Measurements from ENCODE around the gene SHISAL1. TPM values are rescaled to one million over a fixed set of nuclear protein-coding genes. Genes with fewer than 3 reads are reported as not detected.

Gene SHISAL1
- total RNA-seq: 6.9 and 7.5 TPM in 2 replicates

DNA sequence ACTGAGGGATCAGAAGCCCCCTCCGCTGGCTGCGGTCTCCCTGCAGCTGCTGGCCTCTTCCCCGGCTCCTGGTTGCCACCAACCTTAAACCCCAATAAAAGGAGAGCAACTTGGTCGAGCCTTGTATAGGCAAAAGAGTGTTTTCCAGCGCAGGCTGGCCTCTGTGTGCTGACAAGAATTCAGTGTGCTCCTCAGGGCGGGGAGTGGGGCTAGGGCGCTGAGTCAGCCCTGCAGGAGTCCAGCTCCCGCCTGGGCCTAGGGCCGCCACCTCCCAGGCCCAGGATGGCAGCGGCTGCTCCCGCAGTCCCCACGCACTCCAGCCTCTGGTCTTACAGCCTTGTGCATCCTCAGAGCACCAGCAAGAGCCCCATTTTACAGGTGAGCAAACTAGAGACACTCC is at the start of gene SHISAL1:
SHISAL1 (minus strand) TSS at position 186 of the 400 bp plus-strand sequence. CDS start 12,006 bp downstream, outside the sequence.

Other genes starting within 250 kb of the SHISAL1 start
- gene PARVG, start 132.0 kb downstream of the SHISAL1 start, total RNA-seq: not detected in 2 replicates
- 18.4 and 21.4 TPM in 2 replicates for gene RTL6, start 185.3 kb upstream of the SHISAL1 start, total RNA-seq

Data from cardiac atrium fibroblast (primary cell).